HCT116 (cell line): ENCODE results near the gene SLC46A1. TPM values are rescaled to one million over a fixed set of nuclear protein-coding genes. Genes with fewer than 3 reads are reported as not detected.
"Not testable (repeated sequence)": the region's sequence is repeated elsewhere in the genome, so short reads cannot be mapped to it uniquely, and the experiment has no call there.

Experiments
- ATAC-seq: fragments of 200-7000 bp; cut with Tn5 transposase; 2 replicates; pipeline ENCODE4 v1.9.1; 2020; ENCODE audit warnings: mild to moderate bottlenecking, moderate library complexity
- BruUV-seq: library from RNA; stranded (reverse); fragments of 400-500 nt; replicated peaks from 2 replicates; lab custom pipeline; 2021; lab: Mats Ljungman, UMichigan
- CTCF ChIA-PET: fragments of 300-600 bp; sonication (Branson Sonifier 250); formaldehyde crosslinking; loops from one replicate; lab custom pipeline; 2021; ENCODE audit warnings: antibody characterized with exemption; lab: Charles Lee
- POLR2A ChIA-PET: fragments of 300-600, 350-600 bp; sonication (Branson Sonifier 250); formaldehyde crosslinking; loops from one replicate; lab custom pipeline; 2021; ENCODE audit warnings: antibody characterized with exemption; lab: Charles Lee
- RAD21 ChIA-PET, 2 experiments: fragments of 300-600 bp; sonication (Branson Sonifier 250); formaldehyde crosslinking; loops; one replicate each; lab custom pipeline; 2023; ENCODE audit warnings: low total read pairs in 2 of 2; ENCODE audit not compliant: uncharacterized antibody in 2 of 2, unreplicated experiment in 2 of 2, low non-redundant PET in 1 of 2; lab: Charles Lee
- DNase-seq: peaks from one replicate; pipeline ENCODE4 v3.0.0-alpha.2; 2010; ENCODE audit warnings: low read depth, low spot score
- H2AFZ ChIP-seq: fragments of 200-600 bp; shearing (Covaris generic), sonication (generic); 2 replicates; pipeline ENCODE4 v1.6.1; 2017; ENCODE audit warnings: low read depth, mixed run types, mixed read lengths, antibody characterized with exemption, low read length; ENCODE audit not compliant: poor library complexity, severe bottlenecking
- H3K27ac ChIP-seq: 2 replicates; pipeline ENCODE4 v1.5.1; 2012; ENCODE audit warnings: low read depth, low read length
- H3K27me3 ChIP-seq: fragments of 200-600 bp; sonication (generic); 2 replicates; pipeline ENCODE4 v1.6.1; 2016; ENCODE audit warnings: mixed run types, low read length, mixed read lengths; ENCODE audit not compliant: insufficient read depth
- H3K36me3 ChIP-seq, 2 experiments: fragments of 200-500 bp in 1 of 2; fragments of 200-600 bp in 1 of 2; sonication (Bioruptor generic) in 1 of 2; sonication (generic) in 1 of 2; 2 replicates each; pipeline versions ENCODE4 v1.5.1 to v1.6.1; 2014 to 2016; ENCODE audit warnings: low read length in 2 of 2, inconsistent platforms in 1 of 2, mixed read lengths in 1 of 2, mixed run types in 1 of 2; ENCODE audit not compliant: insufficient read depth in 2 of 2, control insufficient read depth in 1 of 2
- H3K4me1 ChIP-seq, 2 experiments: fragments of 200-600 bp in 1 of 2; sonication (generic) in 1 of 2; 2 replicates each; pipeline versions ENCODE4 v1.5.1 to v1.6.1; 2012 to 2017; ENCODE audit warnings: low read length in 2 of 2, inconsistent platforms in 1 of 2, mild to moderate bottlenecking in 1 of 2, mixed read lengths in 1 of 2, mixed run types in 1 of 2, moderate library complexity in 1 of 2; ENCODE audit not compliant: insufficient read depth in 2 of 2, control insufficient read depth in 1 of 2
- H3K4me2 ChIP-seq: fragments of 200-600 bp; sonication (generic); 2 replicates; pipeline ENCODE4 v1.6.1; 2017; ENCODE audit warnings: mixed run types, low read length, mixed read lengths
- H3K4me3 ChIP-seq, 2 experiments: fragments of 200-600 bp in 1 of 2; sonication (generic) in 1 of 2; replicated peaks in 1 of 2; 2 replicates each; pipeline ENCODE4 v1.5.1; 2011 to 2016; ENCODE audit warnings: low read length in 2 of 2, control low read depth in 1 of 2, low read depth in 1 of 2, mild to moderate bottlenecking in 1 of 2, mixed read lengths in 1 of 2, mixed run types in 1 of 2
- H3K79me2 ChIP-seq: fragments of 200-600 bp; sonication (generic); 2 replicates; pipeline ENCODE4 v1.6.1; 2017; ENCODE audit warnings: mild to moderate bottlenecking, mixed run types, low read length, moderate library complexity, mixed read lengths; ENCODE audit not compliant: insufficient read depth
- H3K9ac ChIP-seq: fragments of 200-600 bp; sonication (generic); 2 replicates; pipeline ENCODE4 v1.6.1; 2016; ENCODE audit warnings: low read length, mixed read lengths
- H3K9me2 ChIP-seq: fragments of 200-600 bp; sonication (generic), shearing (Covaris generic); 2 replicates; pipeline ENCODE4 v1.6.1; 2017; ENCODE audit warnings: mixed run types, mild to moderate bottlenecking, moderate library complexity; ENCODE audit not compliant: insufficient read depth
- H3K9me3 ChIP-seq, 2 experiments: fragments of 200-500 bp in 1 of 2; fragments of 200-600 bp in 1 of 2; sonication (Bioruptor generic) in 1 of 2; sonication (generic) in 1 of 2; 2 replicates each; pipeline ENCODE4 v1.6.1; 2014 to 2017; ENCODE audit warnings: low read length in 2 of 2, mixed read lengths in 2 of 2, inconsistent platforms in 1 of 2, low read depth in 1 of 2, mild to moderate bottlenecking in 1 of 2, mixed run types in 1 of 2, moderate library complexity in 1 of 2; ENCODE audit not compliant: control insufficient read depth in 1 of 2, insufficient read depth in 1 of 2
- H4K20me1 ChIP-seq: fragments of 200-600 bp; sonication (generic), shearing (Covaris generic); 2 replicates; pipeline ENCODE4 v1.6.1; 2017; ENCODE audit warnings: mixed run types, mild to moderate bottlenecking, moderate library complexity; ENCODE audit not compliant: insufficient read depth
- EGR1 ChIP-seq: IDR thresholded peaks from 2 replicates; pipeline ENCODE4 v1.6.1; 2012; ENCODE audit warnings: low read depth
- RAD21 ChIP-seq: IDR thresholded peaks from 2 replicates; pipeline ENCODE4 v1.6.1; 2012; ENCODE audit warnings: low read depth, mild to moderate bottlenecking
- SP1 ChIP-seq: IDR thresholded peaks from 2 replicates; pipeline ENCODE4 v1.6.1; 2012; ENCODE audit warnings: low read depth
- TCF7L2 ChIP-seq: IDR thresholded peaks from 2 replicates; pipeline ENCODE4 v1.7.0; 2011; ENCODE audit warnings: borderline replicate concordance, inconsistent platforms; ENCODE audit not compliant: insufficient read depth, insufficient read length; ENCODE audit errors: extremely low read depth
- ZFX ChIP-seq: fragments of 450-650 bp; IDR thresholded peaks from 2 replicates; pipeline ENCODE4 v1.6.1; 2017
- ZNF274 ChIP-seq: fragments of 200-500 bp; sonication (Bioruptor generic); IDR thresholded peaks from 2 replicates; pipeline ENCODE4 v1.6.1; 2014; ENCODE audit warnings: mild to moderate bottlenecking, low read depth, low read length, inconsistent platforms
- intact Hi-C: fragments of 100-400 bp; cut with micrococcal nuclease; formaldehyde crosslinking; loops from 2 replicates; pipeline ENCODE4 v1.10.0; 2022
- total RNA-seq: library from RNA; stranded (reverse); gene quantifications from one replicate; pipeline ENCODE4 v1.2.1, GENCODE V29; 2021; ENCODE audit not compliant: unreplicated experiment
- TF ChIP-seq, protein P1 (sequence below): IDR thresholded peaks from 2 replicates; pipeline ENCODE4 v1.6.1; 2012; ENCODE audit warnings: low read depth

Gene SLC46A1
- total RNA-seq, 1 experiment from 2014 or later, result 17.8 TPM

DNA sequence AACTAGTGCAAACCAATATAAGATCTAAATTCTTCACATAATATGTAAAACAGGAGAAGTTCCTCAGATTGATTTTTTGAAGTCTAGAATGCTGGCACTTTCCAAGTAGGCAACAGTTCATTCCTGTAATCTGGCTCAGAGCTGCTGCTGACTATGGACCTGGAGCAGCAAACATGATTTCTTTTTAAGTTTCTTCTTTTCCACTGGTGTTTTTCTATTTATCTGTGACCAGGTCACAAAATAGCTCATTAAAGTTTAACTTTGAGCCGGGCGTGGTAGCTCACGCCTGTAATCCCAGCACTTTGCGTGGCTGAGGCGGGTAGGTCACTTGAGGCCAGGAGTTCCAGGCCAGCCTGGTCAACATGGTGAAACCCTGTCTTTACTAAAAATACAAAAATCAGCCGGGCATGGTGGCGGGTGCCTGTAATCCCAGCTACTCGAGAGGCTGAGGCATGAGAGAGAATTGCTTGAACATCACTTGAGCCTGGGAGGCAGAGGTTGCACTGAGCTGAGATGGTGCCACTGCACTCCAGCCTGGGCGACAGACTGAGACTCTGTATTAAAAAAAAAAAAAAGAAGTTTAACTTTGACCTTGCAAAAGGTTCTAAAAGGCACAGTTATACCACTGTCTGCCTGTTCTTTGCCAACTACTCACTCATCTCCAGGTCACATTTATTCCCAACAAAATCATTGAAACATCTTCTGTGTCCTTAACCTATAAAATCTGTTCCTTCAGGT is 38.1 kb upstream of the SLC46A1 start:
- peak overlapping the region; percentile 22 for H2AFZ ChIP-seq
- H3K9me3 ChIP-seq, result no peaks in the 10 kb centered on the region
- no peak for ATAC-seq
- no peaks in the 10 kb centered on the region for H3K79me2 ChIP-seq
- ChIA-PET CTCF (interaction anchor here (1.0 kb wide), 1 partner anchor 8 kb away, joined by 3 read pairs; no protein-coding TSS in a partner anchor), POLR2A (no interaction called here), RAD21 (no interaction called here)
- H3K27ac ChIP-seq, result no peak overlapping the region
- no peaks in the 10 kb centered on the region for H3K9me2 ChIP-seq
- H4K20me1 ChIP-seq, result no peaks in the 10 kb centered on the region
- no peaks in the 10 kb centered on the region for H3K4me1 ChIP-seq
- DNase-seq, result no peak
- no TSS peak for BruUV-seq
- no peak overlapping the region for H3K4me3 ChIP-seq
- H3K9ac ChIP-seq, result no peak overlapping the region
- no peak overlapping the region for H3K4me2 ChIP-seq
- TF ChIP-seq, protein P1, sequence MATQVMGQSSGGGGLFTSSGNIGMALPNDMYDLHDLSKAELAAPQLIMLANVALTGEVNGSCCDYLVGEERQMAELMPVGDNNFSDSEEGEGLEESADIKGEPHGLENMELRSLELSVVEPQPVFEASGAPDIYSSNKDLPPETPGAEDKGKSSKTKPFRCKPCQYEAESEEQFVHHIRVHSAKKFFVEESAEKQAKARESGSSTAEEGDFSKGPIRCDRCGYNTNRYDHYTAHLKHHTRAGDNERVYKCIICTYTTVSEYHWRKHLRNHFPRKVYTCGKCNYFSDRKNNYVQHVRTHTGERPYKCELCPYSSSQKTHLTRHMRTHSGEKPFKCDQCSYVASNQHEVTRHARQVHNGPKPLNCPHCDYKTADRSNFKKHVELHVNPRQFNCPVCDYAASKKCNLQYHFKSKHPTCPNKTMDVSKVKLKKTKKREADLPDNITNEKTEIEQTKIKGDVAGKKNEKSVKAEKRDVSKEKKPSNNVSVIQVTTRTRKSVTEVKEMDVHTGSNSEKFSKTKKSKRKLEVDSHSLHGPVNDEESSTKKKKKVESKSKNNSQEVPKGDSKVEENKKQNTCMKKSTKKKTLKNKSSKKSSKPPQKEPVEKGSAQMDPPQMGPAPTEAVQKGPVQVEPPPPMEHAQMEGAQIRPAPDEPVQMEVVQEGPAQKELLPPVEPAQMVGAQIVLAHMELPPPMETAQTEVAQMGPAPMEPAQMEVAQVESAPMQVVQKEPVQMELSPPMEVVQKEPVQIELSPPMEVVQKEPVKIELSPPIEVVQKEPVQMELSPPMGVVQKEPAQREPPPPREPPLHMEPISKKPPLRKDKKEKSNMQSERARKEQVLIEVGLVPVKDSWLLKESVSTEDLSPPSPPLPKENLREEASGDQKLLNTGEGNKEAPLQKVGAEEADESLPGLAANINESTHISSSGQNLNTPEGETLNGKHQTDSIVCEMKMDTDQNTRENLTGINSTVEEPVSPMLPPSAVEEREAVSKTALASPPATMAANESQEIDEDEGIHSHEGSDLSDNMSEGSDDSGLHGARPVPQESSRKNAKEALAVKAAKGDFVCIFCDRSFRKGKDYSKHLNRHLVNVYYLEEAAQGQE, result no peak
- TF ChIP-seq ZFX (no peak), EGR1 (no peak), SP1 (no peak), TCF7L2 (no peak), ZNF274 (no peak), RAD21 (no peak)
- H3K36me3 ChIP-seq, result no peaks in the 10 kb centered on the region
- no peaks in the 10 kb centered on the region for H3K27me3 ChIP-seq
- intact Hi-C loops, result loop anchor here (10.0 kb wide), 1 partner anchor 69 kb away; the partner anchor contains the start of genes SARM1 and VTN

DNA sequence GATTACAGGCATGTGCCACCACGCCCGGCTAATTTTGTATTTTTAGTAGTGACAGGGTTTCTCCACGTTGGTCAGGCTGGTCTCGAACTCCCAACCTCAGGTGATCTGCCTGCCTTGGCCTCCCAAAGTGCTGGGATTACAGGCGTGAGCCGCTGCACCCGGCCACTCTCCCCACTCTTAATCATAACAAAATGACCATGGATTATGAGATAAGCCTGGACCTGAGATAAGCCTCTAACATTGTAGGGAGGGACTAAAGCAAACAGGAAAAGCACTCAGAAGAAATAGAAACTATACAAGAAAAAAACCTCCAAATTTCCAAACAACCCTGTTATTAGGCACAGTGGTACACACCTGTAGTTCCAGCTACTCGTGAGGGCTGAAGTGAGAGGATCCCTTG is 28.3 kb upstream of the SLC46A1 start:
- POLR2A ChIA-PET, result not testable (repeated sequence)

More for the DNA sequence above, 28.3 kb upstream of the SLC46A1 start:
- H3K9me3 ChIP-seq, H3K9me2 ChIP-seq, H3K27ac ChIP-seq, ATAC-seq, DNase-seq, H3K79me2 ChIP-seq, H3K9ac ChIP-seq, H4K20me1 ChIP-seq, intact Hi-C loops, CTCF ChIA-PET, H3K4me2 ChIP-seq, H3K36me3 ChIP-seq, H3K4me3 ChIP-seq, BruUV-seq, H3K27me3 ChIP-seq, RAD21 ChIA-PET, H3K4me1 ChIP-seq, H2AFZ ChIP-seq: not testable (repeated sequence)
